Astrocyte (in vitro differentiated cells and primary cell): ENCODE data around the gene CELA2A. TPM values are rescaled to one million over a fixed set of nuclear protein-coding genes. Genes with fewer than 3 reads are reported as not detected.

ENCODE experiments used
- DNase-seq: peaks from one replicate; pipeline ENCODE4 v3.0.0-alpha.2; 2010; ENCODE audit warnings: low read depth
- FAIRE-seq: peaks from 2 replicates; lab custom pipeline; 2011; peaks lifted over from hg19 to GRCh38; lab: Jason Lieb, UNC
- H2AFZ ChIP-seq: 2 replicates; pipeline ENCODE4 v1.6.0; 2012; ENCODE audit warnings: low read depth, low read length, inconsistent platforms
- H3K27ac ChIP-seq: 2 replicates; pipeline ENCODE4 v1.5.1; 2011; ENCODE audit warnings: low read depth, low read length, inconsistent platforms
- H3K27me3 ChIP-seq: 2 replicates; pipeline ENCODE4 v1.6.0; 2011; ENCODE audit warnings: low read length, inconsistent platforms; ENCODE audit not compliant: insufficient read depth
- H3K36me3 ChIP-seq: 2 replicates; pipeline ENCODE4 v1.5.1; 2011; ENCODE audit warnings: low read length, inconsistent platforms; ENCODE audit not compliant: insufficient read depth
- H3K4me1 ChIP-seq: 2 replicates; pipeline ENCODE4 v1.5.1; 2011; ENCODE audit warnings: low read length, inconsistent platforms; ENCODE audit not compliant: insufficient read depth
- H3K4me2 ChIP-seq: 2 replicates; pipeline ENCODE4 v1.6.0; 2012; ENCODE audit warnings: low read length, inconsistent platforms
- H3K4me3 ChIP-seq: 2 replicates; pipeline ENCODE4 v1.5.1; 2011; ENCODE audit warnings: low read depth, mild to moderate bottlenecking, low read length, inconsistent platforms; ENCODE audit not compliant: insufficient read depth
- H3K79me2 ChIP-seq: 2 replicates; pipeline ENCODE4 v1.6.0; 2012; ENCODE audit warnings: mild to moderate bottlenecking, low read length, inconsistent platforms; ENCODE audit not compliant: insufficient read depth
- H3K9ac ChIP-seq: 2 replicates; pipeline ENCODE4 v1.6.0; 2012; ENCODE audit warnings: mild to moderate bottlenecking, low read length, inconsistent platforms
- H3K9me3 ChIP-seq: 2 replicates; pipeline ENCODE4 v1.5.1; 2012; ENCODE audit warnings: low read depth, mild to moderate bottlenecking, low read length, inconsistent platforms; ENCODE audit not compliant: insufficient read depth
- H4K20me1 ChIP-seq: 2 replicates; pipeline ENCODE4 v1.6.0; 2012; ENCODE audit warnings: low read length, inconsistent platforms; ENCODE audit not compliant: insufficient read depth
- H3K27ac Mint-ChIP-seq: one replicate; pipeline ENCODE4 v1.8.0; 2021; ENCODE audit warnings: mild to moderate bottlenecking, mixed read lengths; ENCODE audit not compliant: unreplicated experiment
- H3K27me3 Mint-ChIP-seq: one replicate; pipeline ENCODE4 v1.8.0; 2021; ENCODE audit warnings: low read depth, mixed read lengths; ENCODE audit not compliant: unreplicated experiment
- H3K36me3 Mint-ChIP-seq: one replicate; pipeline ENCODE4 v1.8.0; 2021; ENCODE audit warnings: low read depth, mixed read lengths; ENCODE audit not compliant: unreplicated experiment
- H3K4me1 Mint-ChIP-seq: one replicate; pipeline ENCODE4 v1.8.0; 2021; ENCODE audit warnings: low read depth, mixed read lengths; ENCODE audit not compliant: unreplicated experiment
- H3K4me3 Mint-ChIP-seq: one replicate; pipeline ENCODE4 v1.8.0; 2021; ENCODE audit warnings: mild to moderate bottlenecking, moderate library complexity, mixed read lengths; ENCODE audit not compliant: unreplicated experiment
- H3K9me3 Mint-ChIP-seq: one replicate; pipeline ENCODE4 v1.8.0; 2021; ENCODE audit warnings: mild to moderate bottlenecking, mixed read lengths; ENCODE audit not compliant: unreplicated experiment
- EZH2 ChIP-seq: IDR thresholded peaks from 2 replicates; pipeline ENCODE4 v1.6.1; 2012; ENCODE audit warnings: mild to moderate bottlenecking, low read length, inconsistent platforms; ENCODE audit not compliant: insufficient read depth
- total RNA-seq: library from RNA; stranded (reverse); gene quantifications from 2 replicates; pipeline ENCODE4 v1.2.1, GENCODE V29; 2021
- TF ChIP-seq, protein P1 (sequence below): IDR thresholded peaks from 2 replicates; pipeline ENCODE4 v1.5.1; 2011; ENCODE audit warnings: low read depth, mild to moderate bottlenecking, inconsistent platforms, low read length, moderate library complexity; ENCODE audit not compliant: insufficient read depth

Gene CELA2A
- total RNA-seq, 1 donor from 2014 or later: not detected

GRCh38 chr1:15417059-15417934 is 39.2 kb upstream of the CELA2A start:
- Histone ChIP-seq H3K4me2 (peak overlapping the region; percentile 76), H3K27ac (peak overlapping the region; percentile 43), H3K9me3 (no peaks in the 10 kb centered on the region), H3K4me1 (peaks cover 45% of the 10 kb centered on the region), H3K36me3 (no peaks in the 10 kb centered on the region), H3K27me3 (no peaks in the 10 kb centered on the region), H3K9ac (peak overlapping the region; percentile 17), H3K79me2 (peaks cover 71% of the 10 kb centered on the region), H2AFZ (no peak overlapping the region), H4K20me1 (peaks cover 64% of the 10 kb centered on the region), H3K4me3 (no peak overlapping the region)
- DNase-seq (peak; percentile 74), FAIRE-seq (no peak)
- peak overlapping the region; percentile 30 for H3K4me3 Mint-ChIP-seq
- H3K27ac Mint-ChIP-seq: peak overlapping the region; percentile 42
- H3K36me3 Mint-ChIP-seq: peaks cover 20% of the 10 kb centered on the region
- no peaks in the 10 kb centered on the region for H3K27me3 Mint-ChIP-seq
- TF ChIP-seq EZH2: no peak
- TF ChIP-seq, protein P1, sequence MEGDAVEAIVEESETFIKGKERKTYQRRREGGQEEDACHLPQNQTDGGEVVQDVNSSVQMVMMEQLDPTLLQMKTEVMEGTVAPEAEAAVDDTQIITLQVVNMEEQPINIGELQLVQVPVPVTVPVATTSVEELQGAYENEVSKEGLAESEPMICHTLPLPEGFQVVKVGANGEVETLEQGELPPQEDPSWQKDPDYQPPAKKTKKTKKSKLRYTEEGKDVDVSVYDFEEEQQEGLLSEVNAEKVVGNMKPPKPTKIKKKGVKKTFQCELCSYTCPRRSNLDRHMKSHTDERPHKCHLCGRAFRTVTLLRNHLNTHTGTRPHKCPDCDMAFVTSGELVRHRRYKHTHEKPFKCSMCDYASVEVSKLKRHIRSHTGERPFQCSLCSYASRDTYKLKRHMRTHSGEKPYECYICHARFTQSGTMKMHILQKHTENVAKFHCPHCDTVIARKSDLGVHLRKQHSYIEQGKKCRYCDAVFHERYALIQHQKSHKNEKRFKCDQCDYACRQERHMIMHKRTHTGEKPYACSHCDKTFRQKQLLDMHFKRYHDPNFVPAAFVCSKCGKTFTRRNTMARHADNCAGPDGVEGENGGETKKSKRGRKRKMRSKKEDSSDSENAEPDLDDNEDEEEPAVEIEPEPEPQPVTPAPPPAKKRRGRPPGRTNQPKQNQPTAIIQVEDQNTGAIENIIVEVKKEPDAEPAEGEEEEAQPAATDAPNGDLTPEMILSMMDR: no peak
- H3K4me1 Mint-ChIP-seq: peaks cover 27% of the 10 kb centered on the region
- peaks cover 7% of the 10 kb centered on the region for H3K9me3 Mint-ChIP-seq

- H3K79me2 ChIP-seq: peaks cover 63% of the 10 kb centered on the region
- H3K4me1 ChIP-seq: peaks cover 40% of the 10 kb centered on the region
- peaks cover 60% of the 10 kb centered on the region for H4K20me1 ChIP-seq
- H3K27ac ChIP-seq: no peak overlapping the region
- no peak overlapping the region for H3K4me3 ChIP-seq
- Mint-ChIP-seq H3K27ac (no peak overlapping the region), H3K4me1 (peaks cover 25% of the 10 kb centered on the region), H3K36me3 (peaks cover 10% of the 10 kb centered on the region), H3K4me3 (no peak overlapping the region), H3K27me3 (no peaks in the 10 kb centered on the region), H3K9me3 (peaks cover 7% of the 10 kb centered on the region)
- peak overlapping the region; percentile 57 for H3K4me2 ChIP-seq
- peak overlapping the region; percentile 11 for H2AFZ ChIP-seq
- DNase-seq: peak; percentile 44
- H3K36me3 ChIP-seq: no peaks in the 10 kb centered on the region
- no peak overlapping the region for H3K9ac ChIP-seq
- no peaks in the 10 kb centered on the region for H3K27me3 ChIP-seq
- FAIRE-seq: no peak
- no peak for TF ChIP-seq EZH2
- TF ChIP-seq, protein P1: no peak
- no peaks in the 10 kb centered on the region for H3K9me3 ChIP-seq
Measured at GRCh38 chr1:15418806-15419515, 37.6 kb upstream of the CELA2A start.
